NCI-H748 treated with DMSO at 0.1 percent for 48 hours (cell line): ENCODE measurements around the gene LYRM4.

Experiments
- DNase-seq: peaks from one replicate; lab custom pipeline; 2025; lab: John Stamatoyannopoulos, UW

The LYRM4 gene

GRCh38 chr6:5146398-5146797 is 114.4 kb downstream of the LYRM4 start:
- no peak for DNase-seq

DNA sequence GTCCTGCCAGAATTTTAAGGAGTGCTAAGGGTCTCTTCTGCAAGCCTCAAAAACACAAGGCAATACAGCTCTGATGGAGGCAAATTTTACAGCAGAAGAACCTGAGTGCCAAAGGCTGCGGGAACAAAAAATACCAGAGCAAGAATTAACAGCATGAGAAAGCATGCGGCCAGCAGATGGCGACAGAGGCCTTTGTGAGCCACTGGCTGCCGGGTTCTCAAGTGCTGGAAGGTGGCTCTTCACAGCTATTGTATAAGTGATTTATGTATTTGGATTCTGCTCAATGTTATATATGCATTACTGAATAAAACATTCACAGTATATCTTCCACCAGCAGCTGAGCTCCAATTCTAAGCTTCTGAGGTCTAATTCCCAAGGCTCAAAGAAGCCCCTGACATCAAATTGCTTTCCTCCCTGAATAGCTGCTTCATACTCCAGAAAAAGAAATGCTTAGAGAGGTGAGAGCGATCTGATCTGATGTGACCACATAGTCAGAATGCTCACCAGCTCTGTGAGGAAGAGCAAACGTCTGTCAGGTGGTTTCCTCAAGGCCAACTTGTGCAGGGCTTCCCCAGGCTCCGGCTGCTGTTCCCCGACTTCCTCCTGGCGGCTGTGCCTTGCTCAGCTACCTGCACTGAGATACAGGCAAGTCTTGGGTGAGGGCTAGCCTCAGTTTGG is 117.0 kb downstream of the LYRM4 start:
- peak; percentile 78 for DNase-seq

- no peak for DNase-seq
These were observed 117.8 kb downstream of the LYRM4 start for GRCh38 chr6:5142915-5143314.

DNA sequence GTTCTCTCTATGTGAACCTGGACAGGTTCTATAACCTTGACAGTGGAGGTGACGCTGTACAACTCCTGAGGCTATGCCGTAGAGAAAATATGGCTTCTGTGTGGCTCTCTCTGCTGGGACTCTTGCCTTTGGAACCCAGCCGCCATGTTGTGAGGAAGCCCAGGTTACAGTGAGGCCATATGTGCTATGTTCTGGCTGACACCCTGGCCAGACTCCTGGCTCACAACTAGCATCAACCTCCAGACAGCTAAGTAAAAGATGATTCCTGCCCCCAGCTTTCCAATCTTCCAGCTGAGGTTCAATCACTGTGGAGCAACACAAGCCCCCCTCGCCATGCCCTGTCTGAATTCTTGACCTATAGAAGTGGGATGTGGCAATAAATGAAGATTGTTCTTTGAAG is 118.6 kb downstream of the LYRM4 start:
- no peak for DNase-seq

DNA sequence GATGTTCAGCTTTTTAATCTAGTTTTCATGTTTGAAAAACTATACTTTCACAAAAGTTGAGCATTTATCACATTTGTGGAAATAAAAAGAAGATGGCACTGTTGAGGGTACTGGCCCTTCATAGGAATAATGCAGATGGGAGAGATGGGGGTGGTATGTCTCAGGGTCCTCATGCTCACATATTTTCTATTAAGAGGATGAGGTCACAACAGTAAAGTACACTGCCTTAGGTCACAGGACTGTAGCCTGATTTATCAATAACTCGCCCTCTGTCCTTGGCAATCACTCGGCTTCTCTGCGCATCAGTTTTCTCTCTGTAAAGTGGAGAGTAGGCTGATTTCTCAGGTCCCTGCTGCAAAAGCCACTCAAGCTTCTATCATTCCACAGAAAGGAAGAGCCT is 119.7 kb downstream of the LYRM4 start:
- DNase-seq: no peak

GRCh38 chr6:5139828-5140771 is 120.7 kb downstream of the LYRM4 start:
- no peak for DNase-seq

- no peak for DNase-seq
These were observed 121.5 kb downstream of the LYRM4 start for GRCh38 chr6:5138995-5139827.

DNA sequence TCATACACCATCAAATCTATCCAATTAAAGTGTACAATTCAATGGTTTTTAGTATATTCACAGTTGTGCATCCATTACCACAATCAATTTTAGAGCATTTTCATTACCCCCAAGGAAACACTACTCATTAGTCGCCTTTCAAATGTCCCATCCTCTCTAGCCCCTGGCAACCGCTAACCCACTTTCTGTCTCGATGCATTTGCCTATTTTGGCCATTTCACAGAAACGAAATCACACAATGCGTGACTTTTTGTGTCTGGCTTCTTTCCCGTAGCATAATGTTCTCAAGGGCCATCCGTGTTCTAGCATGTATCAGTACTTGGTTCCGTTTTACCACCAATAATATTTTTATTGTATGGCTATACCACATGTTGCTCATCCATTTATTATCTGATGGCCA is 123.9 kb downstream of the LYRM4 start:
- DNase-seq: no peak

- DNase-seq: peak; percentile 59
These were observed 124.9 kb downstream of the LYRM4 start for GRCh38 chr6:5135788-5136376.

GRCh38 chr6:5133943-5134342 is 126.8 kb downstream of the LYRM4 start:
- DNase-seq: no peak

GRCh38 chr6:5132731-5133130 is 128.0 kb downstream of the LYRM4 start:
- no peak for DNase-seq

DNA sequence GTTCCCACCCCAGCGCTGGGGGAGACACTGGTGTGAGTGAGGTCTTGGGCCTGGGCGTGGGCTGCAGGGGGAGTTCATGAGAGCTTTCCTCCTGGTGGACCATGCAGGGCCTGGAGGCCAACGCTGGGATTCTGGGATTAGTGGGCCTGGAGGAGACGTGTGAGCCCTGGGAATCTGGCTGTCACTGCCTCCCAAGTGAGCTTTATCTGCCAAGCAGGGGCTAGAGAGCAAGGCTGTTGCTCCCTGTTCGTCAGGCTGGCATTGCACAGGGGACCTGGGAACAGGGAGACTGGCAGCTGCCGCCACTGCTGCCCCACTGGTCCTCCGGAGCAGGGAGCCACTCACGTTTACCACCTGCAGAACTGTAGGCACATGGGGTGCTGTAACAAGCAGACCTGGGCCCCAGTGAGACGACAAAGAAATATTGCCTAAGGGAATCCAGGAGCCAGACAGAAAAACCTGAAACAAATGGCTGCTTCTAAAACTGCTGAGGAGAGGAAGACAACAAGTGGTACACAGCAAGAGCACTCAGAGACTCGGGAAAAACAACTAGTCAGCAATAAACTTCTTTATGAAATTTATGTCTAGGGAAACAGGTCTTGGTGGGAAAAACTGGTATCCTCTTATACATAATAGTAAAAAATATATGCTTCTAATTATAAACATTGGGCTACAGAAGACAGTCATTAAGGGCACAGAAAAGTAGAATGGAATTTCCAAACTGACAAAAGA is 130.4 kb downstream of the LYRM4 start:
- DNase-seq: no peak

DNA sequence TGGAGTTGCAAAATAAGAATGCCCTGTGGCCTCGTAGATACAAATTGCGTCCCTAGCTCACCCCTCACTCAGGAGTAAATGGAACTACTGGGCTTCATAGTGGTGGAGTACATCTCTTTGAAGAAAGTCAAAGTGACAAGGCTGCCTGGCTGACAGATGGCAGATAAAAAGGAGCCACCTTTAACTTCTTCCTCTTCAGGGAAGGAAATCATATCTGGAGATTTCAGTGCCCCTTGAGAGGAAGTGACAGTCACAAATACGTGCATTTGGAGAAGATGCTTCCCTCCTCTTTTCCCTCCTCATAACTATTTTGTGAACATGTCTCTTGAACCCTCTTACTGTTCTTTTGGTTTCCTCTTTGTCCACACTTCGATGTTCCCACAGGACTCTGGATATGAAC is 132.4 kb downstream of the LYRM4 start:
- no peak for DNase-seq

GRCh38 chr6:5127106-5127687 is 133.6 kb downstream of the LYRM4 start:
- no peak for DNase-seq

GRCh38 chr6:5126214-5126613 is 134.5 kb downstream of the LYRM4 start:
- DNase-seq: no peak

GRCh38 chr6:5125152-5126006 is 135.4 kb downstream of the LYRM4 start:
- no peak for DNase-seq

- DNase-seq: no peak
These were observed 136.2 kb downstream of the LYRM4 start for GRCh38 chr6:5124526-5124925.

GRCh38 chr6:5123296-5124143 is 137.2 kb downstream of the LYRM4 start:
- no peak for DNase-seq

DNA sequence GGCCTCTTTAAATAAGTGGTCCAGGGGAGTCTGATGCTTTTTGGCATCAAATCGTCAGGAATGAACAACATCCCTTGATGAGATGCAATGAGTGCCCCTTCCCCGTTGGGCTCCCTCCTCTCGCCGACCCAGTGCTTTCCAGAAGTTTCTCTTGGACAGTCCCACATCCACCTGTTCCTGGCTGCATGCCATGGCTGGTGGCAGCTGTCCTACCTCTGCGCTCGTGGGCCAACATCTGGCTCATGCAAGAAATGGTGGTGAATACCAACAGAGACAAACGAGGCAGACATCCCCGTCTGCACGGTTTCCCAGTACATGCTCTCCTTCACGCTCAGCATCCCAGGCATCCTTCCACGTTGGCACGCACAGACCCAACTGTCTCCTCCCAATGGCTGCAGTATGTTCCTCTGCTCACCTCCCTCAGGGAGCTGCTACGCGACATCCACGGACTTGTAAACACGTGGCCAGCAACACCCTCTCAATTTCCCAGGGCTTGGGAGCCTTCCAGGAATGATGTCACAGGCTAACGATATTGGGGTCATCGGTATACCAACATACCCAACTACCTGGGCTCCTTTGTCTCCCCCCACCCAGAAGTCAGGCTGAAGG is 138.1 kb downstream of the LYRM4 start:
- DNase-seq: no peak
